Activated CD8-positive, alpha-beta memory T cell treated with anti-CD3 and anti-CD28 coated beads, Interleukin-2, amount 50 U/mL, for 1 hour (primary cell): ENCODE data around the gene RSAD2.

ENCODE experiments used
- DNase-seq: peaks from one replicate; pipeline ENCODE4 v3.0.0-alpha.2; 2020; ENCODE audit errors: extremely low read depth

The RSAD2 gene

GRCh38 chr2:6905668-6906067, 28.1 kb downstream of the RSAD2 start:
- no peak for DNase-seq

GRCh38 chr2:6906165-6906741, 28.7 kb downstream of the RSAD2 start:
- DNase-seq: no peak

- DNase-seq: no peak
Observed at GRCh38 chr2:6908291-6908690, 30.7 kb downstream of the RSAD2 start.

- DNase-seq: no peak
Observed at GRCh38 chr2:6909431-6910385, 32.1 kb downstream of the RSAD2 start.

GRCh38 chr2:6911721-6912120, 34.1 kb downstream of the RSAD2 start:
- DNase-seq: no peak

GRCh38 chr2:6913415-6914157, 36.0 kb downstream of the RSAD2 start:
- DNase-seq: no peak

- DNase-seq: no peak
Observed at GRCh38 chr2:6914828-6915227, 37.3 kb downstream of the RSAD2 start.

GRCh38 chr2:6915399-6915798, 37.8 kb downstream of the RSAD2 start:
- DNase-seq: no peak

- DNase-seq: no peak
Observed at GRCh38 chr2:6916224-6916623, 38.6 kb downstream of the RSAD2 start.

GRCh38 chr2:6916736-6917070, 39.1 kb downstream of the RSAD2 start:
- DNase-seq: no peak

GRCh38 chr2:6917071-6917760, 39.6 kb downstream of the RSAD2 start, which contains the start of gene RNF144A:
Gene RNF144A (plus strand): TSS chr2:6917412. CDS start chr2:6996927, 79,515 bp downstream.
- DNase-seq: no peak

GRCh38 chr2:6917761-6918421, 40.3 kb downstream of the RSAD2 start:
- no peak for DNase-seq

GRCh38 chr2:6919901-6920742, 42.5 kb downstream of the RSAD2 start:
- no peak for DNase-seq

- DNase-seq: no peak
Observed at GRCh38 chr2:6920743-6921064, 43.1 kb downstream of the RSAD2 start.

GRCh38 chr2:6921321-6921922, 43.8 kb downstream of the RSAD2 start:
- DNase-seq: no peak

GRCh38 chr2:6922201-6922656, 44.7 kb downstream of the RSAD2 start:
- DNase-seq: no peak

- DNase-seq: no peak
Observed at GRCh38 chr2:6923319-6923718, 45.7 kb downstream of the RSAD2 start.

- no peak for DNase-seq
Observed at GRCh38 chr2:6924101-6924923, 46.7 kb downstream of the RSAD2 start.

- no peak for DNase-seq
Observed at GRCh38 chr2:6924924-6925409, 47.4 kb downstream of the RSAD2 start.
